HEK293 (cell line): ENCODE measurements around the gene SELENOO.

Experiments
- BCL6B ChIP-seq: fragments of 450-650 bp; formaldehyde crosslinking; IDR thresholded peaks from 2 replicates; pipeline ENCODE4 v1.5.1; 2017; ENCODE audit warnings: missing biosample characterization, missing genetic modification characterization
- GLI2 ChIP-seq: fragments of 450-650 bp; formaldehyde crosslinking; IDR thresholded peaks from 2 replicates; pipeline ENCODE4; 2017; ENCODE audit warnings: missing biosample characterization, missing genetic modification characterization, low read depth, borderline replicate concordance
- HIC1 ChIP-seq: fragments of 450-650 bp; formaldehyde crosslinking; IDR thresholded peaks from 2 replicates; pipeline ENCODE4 v1.5.1; 2016; ENCODE audit warnings: missing biosample characterization, missing genetic modification characterization
- SCRT1 ChIP-seq: fragments of 450-650 bp; formaldehyde crosslinking; IDR thresholded peaks from 2 replicates; pipeline ENCODE4 v1.5.1; 2016; ENCODE audit warnings: missing biosample characterization, missing genetic modification characterization, borderline replicate concordance
- TCF7L2 ChIP-seq: IDR thresholded peaks from 2 replicates; pipeline ENCODE4 v1.6.1; 2011; ENCODE audit warnings: low read depth, mild to moderate bottlenecking, inconsistent platforms, low read length, moderate library complexity, borderline replicate concordance
- ZBTB1 ChIP-seq: fragments of 450-650 bp; formaldehyde crosslinking; IDR thresholded peaks from 2 replicates; pipeline ENCODE4 v1.5.1; 2016; ENCODE audit warnings: missing biosample characterization, missing genetic modification characterization
- ZFP69B ChIP-seq: fragments of 450-650 bp; formaldehyde crosslinking; IDR thresholded peaks from 2 replicates; pipeline ENCODE4 v1.5.1; 2016; ENCODE audit warnings: missing biosample characterization, missing genetic modification characterization
- ZIC2 ChIP-seq: fragments of 450-650 bp; formaldehyde crosslinking; IDR thresholded peaks from 2 replicates; pipeline ENCODE4 v1.5.1; 2016; ENCODE audit warnings: missing biosample characterization, missing genetic modification characterization
- ZNF138 ChIP-seq: fragments of 450-650 bp; formaldehyde crosslinking; IDR thresholded peaks from 2 replicates; pipeline ENCODE4 v1.5.1; 2016; ENCODE audit warnings: missing biosample characterization, missing genetic modification characterization, borderline replicate concordance
- ZNF202 ChIP-seq: fragments of 450-650 bp; formaldehyde crosslinking; IDR thresholded peaks from 2 replicates; pipeline ENCODE4 v1.5.1; 2016; ENCODE audit warnings: missing biosample characterization, missing genetic modification characterization, borderline replicate concordance
- ZNF211 ChIP-seq: fragments of 450-650 bp; formaldehyde crosslinking; IDR thresholded peaks from 2 replicates; pipeline ENCODE4 v1.5.1; 2016; ENCODE audit warnings: low read depth, missing biosample characterization, missing genetic modification characterization
- ZNF549 ChIP-seq: fragments of 450-650 bp; IDR thresholded peaks from 2 replicates; pipeline ENCODE4 v1.5.1; 2018; ENCODE audit warnings: missing biosample characterization, missing genetic modification characterization, mild to moderate bottlenecking, inconsistent platforms, moderate library complexity
- ZNF555 ChIP-seq: fragments of 450-650 bp; formaldehyde crosslinking; conservative IDR thresholded peaks from 2 replicates; pipeline ENCODE4 v1.5.1; 2017; ENCODE audit warnings: missing biosample characterization, mild to moderate bottlenecking, missing genetic modification characterization, inconsistent platforms
- ZNF561 ChIP-seq: fragments of 450-650 bp; IDR thresholded peaks from 2 replicates; pipeline ENCODE4 v1.5.1; 2018; ENCODE audit warnings: missing biosample characterization, missing genetic modification characterization, borderline replicate concordance
- ZNF624 ChIP-seq: fragments of 450-650 bp; formaldehyde crosslinking; IDR thresholded peaks from 2 replicates; pipeline ENCODE4 v1.5.1; 2017; ENCODE audit warnings: missing biosample characterization, missing genetic modification characterization
- ZNF830 ChIP-seq: fragments of 450-650 bp; IDR thresholded peaks from 2 replicates; pipeline ENCODE4 v1.5.0; 2018; ENCODE audit warnings: missing biosample characterization, missing genetic modification characterization, low read depth, mild to moderate bottlenecking, moderate library complexity
- ZNF837 ChIP-seq: fragments of 450-650 bp; formaldehyde crosslinking; IDR thresholded peaks from 2 replicates; pipeline ENCODE4 v1.5.1; 2016; ENCODE audit warnings: missing biosample characterization, missing genetic modification characterization
- ZSCAN23 ChIP-seq: fragments of 450-650 bp; formaldehyde crosslinking; IDR thresholded peaks from 2 replicates; pipeline ENCODE4 v1.5.1; 2016; ENCODE audit warnings: missing biosample characterization, missing genetic modification characterization
- ZSCAN30 ChIP-seq: fragments of 450-650 bp; IDR thresholded peaks from 2 replicates; pipeline ENCODE4 v1.5.1; 2018; ENCODE audit warnings: missing biosample characterization, mild to moderate bottlenecking, missing genetic modification characterization, moderate library complexity
- TF ChIP-seq, protein P1 (sequence below): fragments of 450-650 bp; formaldehyde crosslinking; IDR thresholded peaks from 2 replicates; pipeline ENCODE4 v1.5.1; 2016; ENCODE audit warnings: missing biosample characterization, missing genetic modification characterization
- TF ChIP-seq, protein P2 (sequence below): fragments of 450-650 bp; formaldehyde crosslinking; IDR thresholded peaks from 2 replicates; pipeline ENCODE4 v1.5.1; 2016; ENCODE audit warnings: missing biosample characterization, missing genetic modification characterization
- TF ChIP-seq, protein P3 (sequence below): sonication (generic); formaldehyde crosslinking; IDR thresholded peaks from 2 replicates; pipeline ENCODE4 v1.8.1; 2022; ENCODE audit warnings: mild to moderate bottlenecking, moderate library complexity, missing genetic modification reagents
- TF ChIP-seq, protein P4 (sequence below): fragments of 450-650 bp; formaldehyde crosslinking; IDR thresholded peaks from 2 replicates; pipeline ENCODE4 v1.5.1; 2016; ENCODE audit warnings: missing biosample characterization, missing genetic modification characterization

The SELENOO gene

GRCh38 chr22:50190182-50190940 is 10.4 kb upstream of the SELENOO start (continued):
- TF ChIP-seq ZSCAN23 (no peak), ZSCAN30 (tag by site-specific recombination) (no peak), ZBTB1 (tag by site-specific recombination) (no peak), ZNF138 (tag by site-specific recombination) (no peak), ZNF211 (tag by site-specific recombination) (no peak), ZFP69B (tag by site-specific recombination) (0 out of 2 replicates have a peak, but pooled peaks have one; percentile 6), HIC1 (tag by site-specific recombination) (peak; percentile 90), ZNF561 (tag by site-specific recombination) (no peak), ZNF837 (tag by site-specific recombination) (no peak), GLI2 (tag by site-specific recombination) (no peak), SCRT1 (tag by site-specific recombination) (no peak), ZNF624 (tag by site-specific recombination) (no peak), TCF7L2 (no peak), ZNF555 (tag by site-specific recombination) (no peak), ZNF549 (tag by site-specific recombination) (no peak), ZIC2 (tag by site-specific recombination) (peak; percentile 92), ZNF830 (no peak), ZNF202 (no peak), BCL6B (tag by site-specific recombination) (no peak)
- TF ChIP-seq, protein P1, sequence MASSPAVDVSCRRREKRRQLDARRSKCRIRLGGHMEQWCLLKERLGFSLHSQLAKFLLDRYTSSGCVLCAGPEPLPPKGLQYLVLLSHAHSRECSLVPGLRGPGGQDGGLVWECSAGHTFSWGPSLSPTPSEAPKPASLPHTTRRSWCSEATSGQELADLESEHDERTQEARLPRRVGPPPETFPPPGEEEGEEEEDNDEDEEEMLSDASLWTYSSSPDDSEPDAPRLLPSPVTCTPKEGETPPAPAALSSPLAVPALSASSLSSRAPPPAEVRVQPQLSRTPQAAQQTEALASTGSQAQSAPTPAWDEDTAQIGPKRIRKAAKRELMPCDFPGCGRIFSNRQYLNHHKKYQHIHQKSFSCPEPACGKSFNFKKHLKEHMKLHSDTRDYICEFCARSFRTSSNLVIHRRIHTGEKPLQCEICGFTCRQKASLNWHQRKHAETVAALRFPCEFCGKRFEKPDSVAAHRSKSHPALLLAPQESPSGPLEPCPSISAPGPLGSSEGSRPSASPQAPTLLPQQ (tag by site-specific recombination): no peak
- TF ChIP-seq, protein P2, sequence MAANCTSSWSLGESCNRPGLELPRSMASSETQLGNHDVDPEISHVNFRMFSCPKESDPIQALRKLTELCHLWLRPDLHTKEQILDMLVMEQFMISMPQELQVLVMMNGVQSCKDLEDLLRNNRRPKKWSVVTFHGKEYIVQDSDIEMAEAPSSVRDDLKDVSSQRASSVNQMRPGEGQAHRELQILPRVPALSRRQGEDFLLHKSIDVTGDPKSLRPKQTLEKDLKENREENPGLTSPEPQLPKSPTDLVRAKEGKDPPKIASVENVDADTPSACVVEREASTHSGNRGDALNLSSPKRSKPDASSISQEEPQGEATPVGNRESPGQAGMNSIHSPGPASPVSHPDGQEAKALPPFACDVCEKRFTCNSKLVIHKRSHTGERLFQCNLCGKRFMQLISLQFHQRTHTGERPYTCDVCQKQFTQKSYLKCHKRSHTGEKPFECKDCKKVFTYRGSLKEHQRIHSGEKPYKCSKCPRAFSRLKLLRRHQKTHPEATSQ: no peak
- TF ChIP-seq, protein P3, sequence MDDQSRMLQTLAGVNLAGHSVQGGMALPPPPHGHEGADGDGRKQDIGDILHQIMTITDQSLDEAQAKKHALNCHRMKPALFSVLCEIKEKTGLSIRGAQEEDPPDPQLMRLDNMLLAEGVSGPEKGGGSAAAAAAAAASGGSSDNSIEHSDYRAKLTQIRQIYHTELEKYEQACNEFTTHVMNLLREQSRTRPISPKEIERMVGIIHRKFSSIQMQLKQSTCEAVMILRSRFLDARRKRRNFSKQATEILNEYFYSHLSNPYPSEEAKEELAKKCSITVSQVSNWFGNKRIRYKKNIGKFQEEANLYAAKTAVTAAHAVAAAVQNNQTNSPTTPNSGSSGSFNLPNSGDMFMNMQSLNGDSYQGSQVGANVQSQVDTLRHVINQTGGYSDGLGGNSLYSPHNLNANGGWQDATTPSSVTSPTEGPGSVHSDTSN (CRISPR knock-in tag): peak; percentile 11; the same call in 1 of the 2 replicates
- TF ChIP-seq, protein P4, sequence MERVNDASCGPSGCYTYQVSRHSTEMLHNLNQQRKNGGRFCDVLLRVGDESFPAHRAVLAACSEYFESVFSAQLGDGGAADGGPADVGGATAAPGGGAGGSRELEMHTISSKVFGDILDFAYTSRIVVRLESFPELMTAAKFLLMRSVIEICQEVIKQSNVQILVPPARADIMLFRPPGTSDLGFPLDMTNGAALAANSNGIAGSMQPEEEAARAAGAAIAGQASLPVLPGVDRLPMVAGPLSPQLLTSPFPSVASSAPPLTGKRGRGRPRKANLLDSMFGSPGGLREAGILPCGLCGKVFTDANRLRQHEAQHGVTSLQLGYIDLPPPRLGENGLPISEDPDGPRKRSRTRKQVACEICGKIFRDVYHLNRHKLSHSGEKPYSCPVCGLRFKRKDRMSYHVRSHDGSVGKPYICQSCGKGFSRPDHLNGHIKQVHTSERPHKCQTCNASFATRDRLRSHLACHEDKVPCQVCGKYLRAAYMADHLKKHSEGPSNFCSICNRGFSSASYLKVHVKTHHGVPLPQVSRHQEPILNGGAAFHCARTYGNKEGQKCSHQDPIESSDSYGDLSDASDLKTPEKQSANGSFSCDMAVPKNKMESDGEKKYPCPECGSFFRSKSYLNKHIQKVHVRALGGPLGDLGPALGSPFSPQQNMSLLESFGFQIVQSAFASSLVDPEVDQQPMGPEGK (tag by site-specific recombination): peak; percentile 99
